AG09319 (cell line): ENCODE results near the gene TPPP2.
A peak's percentile ranks its signal among the peaks of the same experiment; 100 is the strongest.
"Not testable (repeated sequence)": the region's sequence is repeated elsewhere in the genome, so short reads cannot be mapped to it uniquely, and the experiment has no call there.

Experiments used
- DNase-seq: peaks from one replicate; pipeline ENCODE4 v3.0.0-alpha.2; 2010; ENCODE audit warnings: low read depth; ENCODE audit errors: extremely low read depth
- TF ChIP-seq, protein P1 (sequence below): IDR thresholded peaks from 2 replicates; pipeline ENCODE4 v1.5.1; 2011; ENCODE audit warnings: low read depth, mild to moderate bottlenecking, inconsistent platforms, low read length, moderate library complexity

TPPP2 gene

DNA sequence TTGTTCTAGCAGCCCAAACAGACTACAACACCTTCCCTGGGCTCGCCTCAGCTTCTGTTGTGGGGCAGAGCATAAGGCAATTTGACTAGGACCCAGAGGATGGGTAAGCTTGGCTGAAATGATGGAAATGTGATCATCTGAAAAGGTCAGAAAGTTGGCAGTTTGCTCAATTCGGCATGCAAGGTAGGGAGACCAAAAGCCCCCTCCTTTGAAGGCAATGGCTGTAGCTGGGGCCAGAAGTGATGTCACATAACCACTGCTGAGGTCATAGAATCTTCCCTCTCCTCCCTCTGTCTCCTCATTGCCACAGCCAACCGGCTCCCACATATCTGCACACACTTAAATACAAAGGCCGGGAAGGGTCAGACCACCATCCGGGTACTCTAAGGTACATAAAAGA lies at the start of gene TPPP2:
TSS of gene TPPP2 (plus strand) at position 301 of the 400 bp plus-strand sequence. CDS start 365 bp downstream, outside the sequence.
- DNase-seq: no peak
- TF ChIP-seq, protein P1, sequence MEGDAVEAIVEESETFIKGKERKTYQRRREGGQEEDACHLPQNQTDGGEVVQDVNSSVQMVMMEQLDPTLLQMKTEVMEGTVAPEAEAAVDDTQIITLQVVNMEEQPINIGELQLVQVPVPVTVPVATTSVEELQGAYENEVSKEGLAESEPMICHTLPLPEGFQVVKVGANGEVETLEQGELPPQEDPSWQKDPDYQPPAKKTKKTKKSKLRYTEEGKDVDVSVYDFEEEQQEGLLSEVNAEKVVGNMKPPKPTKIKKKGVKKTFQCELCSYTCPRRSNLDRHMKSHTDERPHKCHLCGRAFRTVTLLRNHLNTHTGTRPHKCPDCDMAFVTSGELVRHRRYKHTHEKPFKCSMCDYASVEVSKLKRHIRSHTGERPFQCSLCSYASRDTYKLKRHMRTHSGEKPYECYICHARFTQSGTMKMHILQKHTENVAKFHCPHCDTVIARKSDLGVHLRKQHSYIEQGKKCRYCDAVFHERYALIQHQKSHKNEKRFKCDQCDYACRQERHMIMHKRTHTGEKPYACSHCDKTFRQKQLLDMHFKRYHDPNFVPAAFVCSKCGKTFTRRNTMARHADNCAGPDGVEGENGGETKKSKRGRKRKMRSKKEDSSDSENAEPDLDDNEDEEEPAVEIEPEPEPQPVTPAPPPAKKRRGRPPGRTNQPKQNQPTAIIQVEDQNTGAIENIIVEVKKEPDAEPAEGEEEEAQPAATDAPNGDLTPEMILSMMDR: no peak

DNA sequence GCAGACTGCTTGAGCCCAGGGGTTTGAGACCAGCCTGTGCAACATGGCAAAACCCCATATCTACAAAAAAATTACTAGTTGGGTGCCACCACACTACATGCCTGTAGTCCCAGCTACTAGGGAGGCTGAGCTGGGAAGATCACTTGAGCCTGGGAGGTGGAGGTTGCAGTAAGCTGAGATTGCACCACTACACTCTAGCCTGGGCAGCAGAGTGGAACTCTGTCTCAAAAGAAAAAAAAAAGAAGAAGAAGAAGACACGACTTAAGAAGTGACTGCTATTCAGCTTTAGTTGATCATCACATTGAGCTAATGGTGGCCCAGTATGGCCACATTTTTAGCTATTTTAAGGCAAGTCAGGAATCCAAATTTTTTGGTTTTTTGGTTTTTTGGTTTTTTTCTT lies 49.1 kb upstream of the TPPP2 start:
- TF ChIP-seq, protein P1: no peak
- DNase-seq: no peak

DNA sequence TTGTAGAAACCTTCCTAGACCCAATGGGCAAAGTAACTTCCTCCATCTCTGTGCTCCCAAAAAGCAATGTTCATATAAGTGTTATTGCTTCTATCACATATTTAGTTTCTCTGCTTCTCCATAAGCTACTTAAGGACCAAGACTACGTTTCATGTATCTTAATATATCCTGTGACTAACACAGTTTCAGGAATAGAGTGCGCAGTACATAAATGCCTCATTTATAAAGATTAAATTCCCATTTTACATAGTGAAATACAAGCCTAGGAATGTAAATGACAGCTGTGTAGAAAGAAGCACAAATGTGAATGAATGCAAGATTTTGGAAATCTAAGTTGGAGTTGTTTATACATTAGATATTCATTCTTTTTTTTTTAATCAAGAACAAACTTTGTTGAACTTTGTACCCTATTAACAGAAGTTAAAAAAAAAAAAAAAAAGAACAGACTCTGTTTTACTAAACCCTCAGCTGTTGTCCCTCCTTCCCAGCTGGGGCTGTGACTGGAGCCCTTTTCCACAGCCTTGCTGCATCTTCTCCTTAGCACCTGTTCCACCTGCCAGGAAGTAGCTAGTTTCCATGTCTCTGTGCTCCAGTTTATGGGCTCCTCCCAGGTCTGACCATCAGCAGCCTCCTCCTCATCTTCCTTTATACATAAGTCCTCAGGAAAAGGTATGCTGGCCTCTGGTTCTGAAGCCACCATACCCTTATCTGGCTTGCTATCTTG lies 47.2 kb upstream of the TPPP2 start:
- DNase-seq: no peak
- TF ChIP-seq, protein P1: no peak

DNA sequence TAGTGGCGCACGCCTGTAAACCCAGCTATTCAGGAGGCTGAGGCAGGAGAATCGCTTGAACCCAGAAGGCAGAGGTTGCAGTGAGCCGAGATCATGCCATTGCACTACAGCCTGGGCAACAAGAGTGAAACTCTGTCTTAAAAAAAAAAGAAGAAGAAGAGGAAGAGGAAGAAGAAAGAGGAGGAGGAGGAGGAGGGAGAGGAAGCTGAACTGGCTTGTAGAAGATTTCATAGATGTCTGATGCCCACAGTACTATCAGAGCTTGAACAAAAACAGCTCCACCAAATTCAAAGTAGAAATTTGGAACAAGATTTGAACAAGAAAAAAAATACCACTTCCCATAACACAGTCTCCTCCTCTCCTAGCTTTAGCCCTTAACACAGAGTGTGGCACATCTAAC lies 44.4 kb upstream of the TPPP2 start:
- not testable (repeated sequence) for DNase-seq

DNA sequence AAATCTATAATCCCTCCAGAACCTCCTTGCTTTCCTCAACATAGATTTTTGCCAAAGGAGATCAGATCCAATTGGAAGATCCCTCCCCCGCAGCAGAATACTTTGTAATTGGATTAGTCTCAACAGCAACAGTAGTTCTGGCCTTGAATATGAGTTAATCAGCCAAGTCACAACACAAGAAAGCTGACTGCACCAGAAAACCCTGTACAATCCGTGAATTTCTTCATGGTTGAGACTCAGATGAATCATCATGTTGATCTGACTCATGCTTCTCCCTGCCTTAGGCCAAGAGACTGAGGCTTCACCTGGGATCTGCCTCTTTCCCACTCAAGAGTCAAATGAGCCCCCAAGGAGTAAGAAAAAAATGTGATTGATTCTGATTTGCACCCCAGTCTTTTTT lies 43.2 kb upstream of the TPPP2 start:
- TF ChIP-seq, protein P1: no peak
- DNase-seq: peak; percentile 69

DNA sequence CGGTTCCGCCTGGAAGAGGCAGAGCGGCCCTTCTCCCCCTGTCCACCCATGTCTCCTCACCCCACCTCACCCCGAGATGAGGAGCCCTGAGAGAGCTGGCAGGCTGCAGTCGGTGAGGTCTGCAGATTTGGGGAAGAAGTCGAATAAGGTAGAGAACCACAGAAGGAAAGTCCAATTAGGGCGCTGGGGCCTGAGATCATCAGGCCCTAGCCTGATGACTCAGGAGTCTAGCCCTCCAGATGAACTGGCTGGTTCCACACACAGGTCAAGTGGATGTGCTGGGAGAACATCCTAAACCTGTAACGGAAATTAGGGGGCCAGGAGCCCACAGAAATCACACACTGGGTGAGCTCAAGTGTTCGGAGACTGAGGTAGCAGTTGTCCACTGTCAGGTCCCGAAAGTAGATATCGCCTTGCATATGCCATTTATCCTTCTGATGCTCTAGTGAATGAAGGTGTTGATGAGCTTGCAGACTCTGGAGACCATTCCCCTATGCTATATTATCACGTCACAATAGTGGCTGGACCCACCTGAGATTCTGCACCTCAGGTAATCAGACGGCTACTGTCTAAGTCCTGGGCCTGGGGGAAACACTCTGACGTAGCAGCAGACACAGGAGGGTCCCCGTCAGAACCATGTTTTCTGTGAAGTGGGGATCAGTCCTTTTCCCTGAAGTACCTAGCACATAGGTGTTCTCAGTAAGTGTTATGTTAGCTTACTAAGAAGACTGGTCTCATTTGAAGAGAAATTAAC lies 41.1 kb upstream of the TPPP2 start:
- TF ChIP-seq, protein P1: no peak
- DNase-seq: no peak

DNA sequence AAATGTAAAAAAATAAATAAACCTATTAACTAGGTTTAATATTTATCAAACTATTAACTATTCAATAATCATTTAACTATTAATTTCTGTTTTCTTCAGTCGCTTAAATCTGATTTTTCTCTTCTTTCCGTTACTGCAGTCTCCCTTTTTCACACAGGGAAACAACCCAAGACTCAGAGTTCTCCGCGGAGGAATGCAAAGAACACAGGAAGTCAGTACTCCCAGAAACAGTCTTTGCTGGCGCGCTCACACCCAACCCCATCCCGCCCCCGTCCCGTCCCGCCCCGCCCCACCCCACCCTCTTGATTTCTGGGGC lies 40.6 kb upstream of the TPPP2 start:
- TF ChIP-seq, protein P1: no peak
- DNase-seq: no peak
